ENCODE data around the gene COX20. TPM values are rescaled to one million over a fixed set of nuclear protein-coding genes. Genes with fewer than 3 reads are reported as not detected.

The COX20 gene
- total RNA-seq, 1 experiment from 2014 or later = 33.1 TPM

- H3K4me1 Mint-ChIP-seq = peaks cover 32% of the 10 kb centered on the region
- H3K36me3 Mint-ChIP-seq = no peaks in the 10 kb centered on the region
- H3K4me3 Mint-ChIP-seq = no peak overlapping the region
- no peak for TF ChIP-seq ZNF232 (CRISPR knock-in tag; IDR thresholded peaks at IDR 0.05)
- TF ChIP-seq RELA (CRISPR knock-in tag; IDR thresholded peaks at IDR 0.05; ENCODE audit: borderline replicate concordance) = no peak
- TF ChIP-seq ZNF396 (CRISPR knock-in tag; IDR thresholded peaks at IDR 0.05; ENCODE audit: borderline replicate concordance) = no peak
- no peak for TF ChIP-seq JAZF1 (CRISPR knock-in tag; IDR thresholded peaks at IDR 0.05)
- TF ChIP-seq, protein P1, sequence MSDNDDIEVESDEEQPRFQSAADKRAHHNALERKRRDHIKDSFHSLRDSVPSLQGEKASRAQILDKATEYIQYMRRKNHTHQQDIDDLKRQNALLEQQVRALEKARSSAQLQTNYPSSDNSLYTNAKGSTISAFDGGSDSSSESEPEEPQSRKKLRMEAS (CRISPR knock-in tag; IDR thresholded peaks at IDR 0.05) = no peak
- no peak for TF ChIP-seq FOXK1 (CRISPR knock-in tag; IDR thresholded peaks at IDR 0.05)
- TF ChIP-seq E2F4 (CRISPR knock-in tag; IDR thresholded peaks at IDR 0.05; ENCODE audit: borderline replicate concordance, low read depth) = no peak
- no peak for TF ChIP-seq ZMAT4 (CRISPR knock-in tag; IDR thresholded peaks at IDR 0.05)
- TF ChIP-seq, protein P2, sequence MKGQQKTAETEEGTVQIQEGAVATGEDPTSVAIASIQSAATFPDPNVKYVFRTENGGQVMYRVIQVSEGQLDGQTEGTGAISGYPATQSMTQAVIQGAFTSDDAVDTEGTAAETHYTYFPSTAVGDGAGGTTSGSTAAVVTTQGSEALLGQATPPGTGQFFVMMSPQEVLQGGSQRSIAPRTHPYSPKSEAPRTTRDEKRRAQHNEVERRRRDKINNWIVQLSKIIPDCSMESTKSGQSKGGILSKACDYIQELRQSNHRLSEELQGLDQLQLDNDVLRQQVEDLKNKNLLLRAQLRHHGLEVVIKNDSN (CRISPR knock-in tag; IDR thresholded peaks at IDR 0.05) = no peak
- TF ChIP-seq, protein P3, sequence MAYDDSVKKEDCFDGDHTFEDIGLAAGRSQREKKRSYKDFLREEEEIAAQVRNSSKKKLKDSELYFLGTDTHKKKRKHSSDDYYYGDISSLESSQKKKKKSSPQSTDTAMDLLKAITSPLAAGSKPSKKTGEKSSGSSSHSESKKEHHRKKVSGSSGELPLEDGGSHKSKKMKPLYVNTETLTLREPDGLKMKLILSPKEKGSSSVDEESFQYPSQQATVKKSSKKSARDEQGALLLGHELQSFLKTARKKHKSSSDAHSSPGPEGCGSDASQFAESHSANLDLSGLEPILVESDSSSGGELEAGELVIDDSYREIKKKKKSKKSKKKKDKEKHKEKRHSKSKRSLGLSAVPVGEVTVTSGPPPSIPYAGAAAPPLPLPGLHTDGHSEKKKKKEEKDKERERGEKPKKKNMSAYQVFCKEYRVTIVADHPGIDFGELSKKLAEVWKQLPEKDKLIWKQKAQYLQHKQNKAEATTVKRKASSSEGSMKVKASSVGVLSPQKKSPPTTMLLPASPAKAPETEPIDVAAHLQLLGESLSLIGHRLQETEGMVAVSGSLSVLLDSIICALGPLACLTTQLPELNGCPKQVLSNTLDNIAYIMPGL (CRISPR knock-in tag; IDR thresholded peaks at IDR 0.05) = no peak
- no peak for TF ChIP-seq PRRX2 (CRISPR knock-in tag; IDR thresholded peaks at IDR 0.05)
- TF ChIP-seq, protein P4, sequence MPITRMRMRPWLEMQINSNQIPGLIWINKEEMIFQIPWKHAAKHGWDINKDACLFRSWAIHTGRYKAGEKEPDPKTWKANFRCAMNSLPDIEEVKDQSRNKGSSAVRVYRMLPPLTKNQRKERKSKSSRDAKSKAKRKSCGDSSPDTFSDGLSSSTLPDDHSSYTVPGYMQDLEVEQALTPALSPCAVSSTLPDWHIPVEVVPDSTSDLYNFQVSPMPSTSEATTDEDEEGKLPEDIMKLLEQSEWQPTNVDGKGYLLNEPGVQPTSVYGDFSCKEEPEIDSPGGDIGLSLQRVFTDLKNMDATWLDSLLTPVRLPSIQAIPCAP (CRISPR knock-in tag; IDR thresholded peaks at IDR 0.05) = no peak
- no peak for TF ChIP-seq ETV6 (CRISPR knock-in tag; IDR thresholded peaks at IDR 0.05)
- TF ChIP-seq, protein P5, sequence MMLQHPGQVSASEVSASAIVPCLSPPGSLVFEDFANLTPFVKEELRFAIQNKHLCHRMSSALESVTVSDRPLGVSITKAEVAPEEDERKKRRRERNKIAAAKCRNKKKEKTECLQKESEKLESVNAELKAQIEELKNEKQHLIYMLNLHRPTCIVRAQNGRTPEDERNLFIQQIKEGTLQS (CRISPR knock-in tag; conservative IDR thresholded peaks at IDR 0.05) = no peak
- TF ChIP-seq NFE2L1 (CRISPR knock-in tag; IDR thresholded peaks at IDR 0.05) = no peak
- TF ChIP-seq FOXP1 (CRISPR knock-in tag; IDR thresholded peaks at IDR 0.05; ENCODE audit: borderline replicate concordance) = no peak
- TF ChIP-seq, protein P6, sequence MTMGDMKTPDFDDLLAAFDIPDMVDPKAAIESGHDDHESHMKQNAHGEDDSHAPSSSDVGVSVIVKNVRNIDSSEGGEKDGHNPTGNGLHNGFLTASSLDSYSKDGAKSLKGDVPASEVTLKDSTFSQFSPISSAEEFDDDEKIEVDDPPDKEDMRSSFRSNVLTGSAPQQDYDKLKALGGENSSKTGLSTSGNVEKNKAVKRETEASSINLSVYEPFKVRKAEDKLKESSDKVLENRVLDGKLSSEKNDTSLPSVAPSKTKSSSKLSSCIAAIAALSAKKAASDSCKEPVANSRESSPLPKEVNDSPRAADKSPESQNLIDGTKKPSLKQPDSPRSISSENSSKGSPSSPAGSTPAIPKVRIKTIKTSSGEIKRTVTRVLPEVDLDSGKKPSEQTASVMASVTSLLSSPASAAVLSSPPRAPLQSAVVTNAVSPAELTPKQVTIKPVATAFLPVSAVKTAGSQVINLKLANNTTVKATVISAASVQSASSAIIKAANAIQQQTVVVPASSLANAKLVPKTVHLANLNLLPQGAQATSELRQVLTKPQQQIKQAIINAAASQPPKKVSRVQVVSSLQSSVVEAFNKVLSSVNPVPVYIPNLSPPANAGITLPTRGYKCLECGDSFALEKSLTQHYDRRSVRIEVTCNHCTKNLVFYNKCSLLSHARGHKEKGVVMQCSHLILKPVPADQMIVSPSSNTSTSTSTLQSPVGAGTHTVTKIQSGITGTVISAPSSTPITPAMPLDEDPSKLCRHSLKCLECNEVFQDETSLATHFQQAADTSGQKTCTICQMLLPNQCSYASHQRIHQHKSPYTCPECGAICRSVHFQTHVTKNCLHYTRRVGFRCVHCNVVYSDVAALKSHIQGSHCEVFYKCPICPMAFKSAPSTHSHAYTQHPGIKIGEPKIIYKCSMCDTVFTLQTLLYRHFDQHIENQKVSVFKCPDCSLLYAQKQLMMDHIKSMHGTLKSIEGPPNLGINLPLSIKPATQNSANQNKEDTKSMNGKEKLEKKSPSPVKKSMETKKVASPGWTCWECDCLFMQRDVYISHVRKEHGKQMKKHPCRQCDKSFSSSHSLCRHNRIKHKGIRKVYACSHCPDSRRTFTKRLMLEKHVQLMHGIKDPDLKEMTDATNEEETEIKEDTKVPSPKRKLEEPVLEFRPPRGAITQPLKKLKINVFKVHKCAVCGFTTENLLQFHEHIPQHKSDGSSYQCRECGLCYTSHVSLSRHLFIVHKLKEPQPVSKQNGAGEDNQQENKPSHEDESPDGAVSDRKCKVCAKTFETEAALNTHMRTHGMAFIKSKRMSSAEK (CRISPR knock-in tag; IDR thresholded peaks at IDR 0.05; ENCODE audit: borderline replicate concordance) = no peak
- TF ChIP-seq KAT7 (CRISPR knock-in tag; IDR thresholded peaks at IDR 0.05; ENCODE audit: borderline replicate concordance) = no peak
- TF ChIP-seq MXD4 (CRISPR knock-in tag; IDR thresholded peaks at IDR 0.05; ENCODE audit: borderline replicate concordance) = no peak
- ChIA-PET POLR2A (no interaction called here), CTCF (no interaction called here)
- no peaks in the 10 kb centered on the region for H3K9me3 Mint-ChIP-seq
- ATAC-seq (no peak), DNase-seq (ENCODE audit: low spot score) (no peak)
- no peaks in the 10 kb centered on the region for H3K27me3 Mint-ChIP-seq (ENCODE audit: low read depth)
- H3K27ac Mint-ChIP-seq = no peak overlapping the region
Observed at GRCh38 chr1:244878681-244879080, 43.2 kb downstream of the COX20 start.
